Measurements from ENCODE around the gene KAZN. TPM values are rescaled to one million over a fixed set of nuclear protein-coding genes. Genes with fewer than 3 reads are reported as not detected.

The KAZN gene
- total and polyA plus RNA-seq, 2 experiments from 2014 or later, result 7.9 to 15.6 TPM

GRCh38 chr1:14901371-14901954, 303.0 kb downstream of the KAZN start:
- H3K27ac ChIP-seq, result no peak overlapping the region
- no peaks in the 10 kb centered on the region for H3K9me2 ChIP-seq (replicated peaks; ENCODE audit: insufficient read depth)
- DNase-seq (ENCODE audit: low spot score), result no peak
- H3K4me3 ChIP-seq, result no peak overlapping the region
- H3K27me3 ChIP-seq, result no peaks in the 10 kb centered on the region
- H3K36me3 ChIP-seq (replicated peaks; ENCODE audit: insufficient read depth, low read depth), result no peaks in the 10 kb centered on the region
- no peak for TF ChIP-seq EZH2 (IDR thresholded peaks at IDR 0.05; ENCODE audit: borderline replicate concordance)
- H3K4me1 ChIP-seq (ENCODE audit: insufficient read depth), result no peaks in the 10 kb centered on the region
- H3K4me2 ChIP-seq, result no peak overlapping the region
- no peaks in the 10 kb centered on the region for H3K79me2 ChIP-seq
- WGBS (ENCODE audit: low lambda C conversion rate, missing lambda C conversion rate), result 63% methylated on average over 8 of the region's 8 CpGs
- H3K9me3 ChIP-seq (ENCODE audit: low read depth), result no peaks in the 10 kb centered on the region
- H4K20me1 ChIP-seq (ENCODE audit: insufficient read depth, poor library complexity, severe bottlenecking), result no peaks in the 10 kb centered on the region
- no peak overlapping the region for H2AFZ ChIP-seq

- H3K36me3 ChIP-seq (replicated peaks; ENCODE audit: insufficient read depth, low read depth), result no peaks in the 10 kb centered on the region
- no peak overlapping the region for H3K27ac ChIP-seq
- H3K9me3 ChIP-seq (ENCODE audit: low read depth), result no peaks in the 10 kb centered on the region
- H3K9me2 ChIP-seq (replicated peaks; ENCODE audit: insufficient read depth), result no peaks in the 10 kb centered on the region
- H3K79me2 ChIP-seq, result no peaks in the 10 kb centered on the region
- no peak for DNase-seq (ENCODE audit: low spot score)
- H3K4me3 ChIP-seq, result no peak overlapping the region
- H4K20me1 ChIP-seq (ENCODE audit: insufficient read depth, poor library complexity, severe bottlenecking), result no peaks in the 10 kb centered on the region
- no peaks in the 10 kb centered on the region for H3K27me3 ChIP-seq
- H3K4me1 ChIP-seq (ENCODE audit: insufficient read depth), result no peaks in the 10 kb centered on the region
- TF ChIP-seq EZH2phosphoT487 (IDR thresholded peaks at IDR 0.05; ENCODE audit: low read depth, severe bottlenecking, unreplicated experiment) (no peak), EZH2 (IDR thresholded peaks at IDR 0.05; ENCODE audit: borderline replicate concordance) (no peak), CTCF (IDR thresholded peaks at IDR 0.05; ENCODE audit: poor library complexity) (no peak)
- no peak overlapping the region for H3K4me2 ChIP-seq
- H2AFZ ChIP-seq, result no peak overlapping the region
- 94% methylated on average over 13 of the region's 13 CpGs for WGBS (ENCODE audit: low lambda C conversion rate, missing lambda C conversion rate)
Measured at GRCh38 chr1:14903922-14904321, 305.4 kb downstream of the KAZN start.

DNA sequence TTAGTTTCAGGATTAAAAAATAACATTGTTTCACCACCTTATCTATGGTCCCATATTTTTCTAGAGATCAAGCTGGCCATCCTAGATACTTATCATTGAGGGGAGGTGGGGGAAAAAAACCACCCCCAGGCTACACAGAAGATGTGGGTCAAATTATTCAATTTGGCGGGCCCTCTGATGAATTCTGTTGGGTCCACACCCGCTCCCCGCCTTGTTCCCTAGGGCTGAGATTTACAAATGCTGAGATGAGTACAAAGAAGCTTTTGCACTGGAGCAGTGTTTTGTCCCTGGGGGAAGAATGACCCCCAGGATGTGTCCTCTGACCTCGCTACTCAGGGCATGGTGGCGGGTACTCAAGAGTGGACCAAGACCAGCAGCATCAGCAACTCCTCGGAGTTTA, 308.2 kb downstream of the KAZN start:
- no peaks in the 10 kb centered on the region for H3K9me2 ChIP-seq (replicated peaks; ENCODE audit: insufficient read depth)
- TF ChIP-seq CTCF (IDR thresholded peaks at IDR 0.05; ENCODE audit: poor library complexity) (no peak), EZH2phosphoT487 (IDR thresholded peaks at IDR 0.05; ENCODE audit: low read depth, severe bottlenecking, unreplicated experiment) (no peak), EZH2 (IDR thresholded peaks at IDR 0.05; ENCODE audit: borderline replicate concordance) (no peak)
- H3K36me3 ChIP-seq (replicated peaks; ENCODE audit: insufficient read depth, low read depth), result no peaks in the 10 kb centered on the region
- 93% methylated on average over 6 of the region's 6 CpGs for WGBS (ENCODE audit: low lambda C conversion rate, missing lambda C conversion rate)
- no peak overlapping the region for H3K4me3 ChIP-seq
- H4K20me1 ChIP-seq (ENCODE audit: insufficient read depth, poor library complexity, severe bottlenecking), result no peaks in the 10 kb centered on the region
- no peaks in the 10 kb centered on the region for H3K27me3 ChIP-seq
- DNase-seq (ENCODE audit: low spot score), result no peak
- H2AFZ ChIP-seq, result no peak overlapping the region
- no peaks in the 10 kb centered on the region for H3K4me1 ChIP-seq (ENCODE audit: insufficient read depth)
- H3K27ac ChIP-seq, result no peak overlapping the region
- no peaks in the 10 kb centered on the region for H3K9me3 ChIP-seq (ENCODE audit: low read depth)
- no peak overlapping the region for H3K4me2 ChIP-seq
- H3K79me2 ChIP-seq, result no peaks in the 10 kb centered on the region

DNA sequence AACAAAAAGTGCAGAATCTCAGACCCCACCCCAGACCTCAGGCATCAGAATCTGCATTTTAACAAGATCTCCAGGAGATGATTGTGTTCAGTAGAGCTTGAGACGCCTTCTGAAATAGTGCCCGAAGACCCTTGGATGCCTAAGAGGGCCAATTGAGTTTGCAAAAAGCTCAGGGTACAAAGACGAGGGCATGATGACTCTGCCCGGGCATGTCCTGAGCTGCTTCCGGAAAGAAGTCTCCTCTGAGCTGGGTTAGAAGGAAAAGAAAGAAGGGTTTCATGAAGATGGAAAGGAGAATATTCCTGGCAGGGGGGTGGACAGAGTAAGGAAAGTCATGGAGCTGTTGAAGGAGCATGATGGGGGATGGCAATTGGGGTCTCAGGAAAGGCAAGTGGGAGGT, 308.9 kb downstream of the KAZN start:
- WGBS (ENCODE audit: low lambda C conversion rate, missing lambda C conversion rate), result 96% methylated on average over 5 of the region's 5 CpGs
- Histone ChIP-seq H2AFZ (no peak overlapping the region), H3K79me2 (no peaks in the 10 kb centered on the region), H3K9me3 (ENCODE audit: low read depth) (no peaks in the 10 kb centered on the region), H3K4me2 (no peak overlapping the region), H3K4me1 (ENCODE audit: insufficient read depth) (no peaks in the 10 kb centered on the region), H3K27ac (no peak overlapping the region), H3K9me2 (replicated peaks; ENCODE audit: insufficient read depth) (no peaks in the 10 kb centered on the region), H3K27me3 (no peaks in the 10 kb centered on the region), H4K20me1 (ENCODE audit: insufficient read depth, poor library complexity, severe bottlenecking) (no peaks in the 10 kb centered on the region), H3K36me3 (replicated peaks; ENCODE audit: insufficient read depth, low read depth) (no peaks in the 10 kb centered on the region), H3K4me3 (no peak overlapping the region)
- no peak for TF ChIP-seq EZH2 (IDR thresholded peaks at IDR 0.05; ENCODE audit: borderline replicate concordance)
- no peak for TF ChIP-seq EZH2phosphoT487 (IDR thresholded peaks at IDR 0.05; ENCODE audit: low read depth, severe bottlenecking, unreplicated experiment)
- TF ChIP-seq CTCF (IDR thresholded peaks at IDR 0.05; ENCODE audit: poor library complexity), result no peak
- DNase-seq (ENCODE audit: low spot score), result no peak
